Neural cell (in vitro differentiated cells): ENCODE results near the gene SIAH2.

Experiments used
- EP300 ChIP-seq: fragments of 450-650 bp; conservative IDR thresholded peaks from 2 replicates; pipeline ENCODE4 v1.6.1; 2014; ENCODE audit warnings: antibody characterized with exemption, mild to moderate bottlenecking, moderate library complexity; ENCODE audit not compliant: poor library complexity, severe bottlenecking
- EZH2 ChIP-seq: fragments of 200-600, 300-800 bp; shearing (Covaris generic), sonication (generic); IDR thresholded peaks from 2 replicates; pipeline ENCODE4 v1.6.1; 2014; ENCODE audit warnings: antibody characterized with exemption, low read length, borderline replicate concordance, mild to moderate bottlenecking; ENCODE audit not compliant: insufficient read depth, poor library complexity, severe bottlenecking
- MXI1 ChIP-seq: fragments of 450-650 bp; conservative IDR thresholded peaks from 2 replicates; pipeline ENCODE4 v1.6.1; 2014; ENCODE audit warnings: antibody characterized with exemption, mild to moderate bottlenecking; ENCODE audit not compliant: poor library complexity, severe bottlenecking
- POLR2AphosphoS5 ChIP-seq: IDR thresholded peaks from 2 replicates; pipeline ENCODE4 v1.6.1; 2012
- TAF1 ChIP-seq: IDR thresholded peaks from 2 replicates; pipeline ENCODE4 v1.6.1; 2012; ENCODE audit warnings: low read depth
- TF ChIP-seq, protein P1 (sequence below): fragments of 450-650 bp; IDR thresholded peaks from 2 replicates; pipeline ENCODE4 v1.5.1; 2014; ENCODE audit warnings: antibody characterized with exemption, mild to moderate bottlenecking, moderate library complexity; ENCODE audit not compliant: poor library complexity, severe bottlenecking
- TF ChIP-seq, protein P2 (sequence below): IDR thresholded peaks from 2 replicates; pipeline ENCODE4 v1.6.1; 2012; ENCODE audit warnings: borderline replicate concordance

DNA sequence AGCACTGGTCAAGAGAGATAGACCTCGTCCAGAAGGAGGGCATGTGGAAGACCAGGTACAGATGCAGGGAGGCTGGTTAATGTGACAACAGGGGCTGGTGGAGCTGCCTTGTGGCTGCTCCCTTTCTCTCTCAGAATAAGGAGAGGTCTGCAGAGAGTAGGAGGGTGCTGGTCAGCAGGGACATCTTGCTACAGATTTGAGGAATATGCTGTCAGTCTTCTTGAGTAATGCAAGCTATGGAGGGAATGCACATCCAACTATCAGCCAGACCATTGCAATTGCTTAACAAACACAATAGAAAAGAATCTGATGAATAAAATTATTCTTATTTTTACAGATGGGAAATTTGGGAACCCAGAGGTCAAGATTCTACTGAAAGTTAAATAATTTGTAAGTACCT, 20.3 kb upstream of the SIAH2 start:
- TF ChIP-seq, protein P1, sequence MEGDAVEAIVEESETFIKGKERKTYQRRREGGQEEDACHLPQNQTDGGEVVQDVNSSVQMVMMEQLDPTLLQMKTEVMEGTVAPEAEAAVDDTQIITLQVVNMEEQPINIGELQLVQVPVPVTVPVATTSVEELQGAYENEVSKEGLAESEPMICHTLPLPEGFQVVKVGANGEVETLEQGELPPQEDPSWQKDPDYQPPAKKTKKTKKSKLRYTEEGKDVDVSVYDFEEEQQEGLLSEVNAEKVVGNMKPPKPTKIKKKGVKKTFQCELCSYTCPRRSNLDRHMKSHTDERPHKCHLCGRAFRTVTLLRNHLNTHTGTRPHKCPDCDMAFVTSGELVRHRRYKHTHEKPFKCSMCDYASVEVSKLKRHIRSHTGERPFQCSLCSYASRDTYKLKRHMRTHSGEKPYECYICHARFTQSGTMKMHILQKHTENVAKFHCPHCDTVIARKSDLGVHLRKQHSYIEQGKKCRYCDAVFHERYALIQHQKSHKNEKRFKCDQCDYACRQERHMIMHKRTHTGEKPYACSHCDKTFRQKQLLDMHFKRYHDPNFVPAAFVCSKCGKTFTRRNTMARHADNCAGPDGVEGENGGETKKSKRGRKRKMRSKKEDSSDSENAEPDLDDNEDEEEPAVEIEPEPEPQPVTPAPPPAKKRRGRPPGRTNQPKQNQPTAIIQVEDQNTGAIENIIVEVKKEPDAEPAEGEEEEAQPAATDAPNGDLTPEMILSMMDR = no peak
- no peak for TF ChIP-seq POLR2AphosphoS5
- no peak for TF ChIP-seq EZH2
- TF ChIP-seq, protein P2, sequence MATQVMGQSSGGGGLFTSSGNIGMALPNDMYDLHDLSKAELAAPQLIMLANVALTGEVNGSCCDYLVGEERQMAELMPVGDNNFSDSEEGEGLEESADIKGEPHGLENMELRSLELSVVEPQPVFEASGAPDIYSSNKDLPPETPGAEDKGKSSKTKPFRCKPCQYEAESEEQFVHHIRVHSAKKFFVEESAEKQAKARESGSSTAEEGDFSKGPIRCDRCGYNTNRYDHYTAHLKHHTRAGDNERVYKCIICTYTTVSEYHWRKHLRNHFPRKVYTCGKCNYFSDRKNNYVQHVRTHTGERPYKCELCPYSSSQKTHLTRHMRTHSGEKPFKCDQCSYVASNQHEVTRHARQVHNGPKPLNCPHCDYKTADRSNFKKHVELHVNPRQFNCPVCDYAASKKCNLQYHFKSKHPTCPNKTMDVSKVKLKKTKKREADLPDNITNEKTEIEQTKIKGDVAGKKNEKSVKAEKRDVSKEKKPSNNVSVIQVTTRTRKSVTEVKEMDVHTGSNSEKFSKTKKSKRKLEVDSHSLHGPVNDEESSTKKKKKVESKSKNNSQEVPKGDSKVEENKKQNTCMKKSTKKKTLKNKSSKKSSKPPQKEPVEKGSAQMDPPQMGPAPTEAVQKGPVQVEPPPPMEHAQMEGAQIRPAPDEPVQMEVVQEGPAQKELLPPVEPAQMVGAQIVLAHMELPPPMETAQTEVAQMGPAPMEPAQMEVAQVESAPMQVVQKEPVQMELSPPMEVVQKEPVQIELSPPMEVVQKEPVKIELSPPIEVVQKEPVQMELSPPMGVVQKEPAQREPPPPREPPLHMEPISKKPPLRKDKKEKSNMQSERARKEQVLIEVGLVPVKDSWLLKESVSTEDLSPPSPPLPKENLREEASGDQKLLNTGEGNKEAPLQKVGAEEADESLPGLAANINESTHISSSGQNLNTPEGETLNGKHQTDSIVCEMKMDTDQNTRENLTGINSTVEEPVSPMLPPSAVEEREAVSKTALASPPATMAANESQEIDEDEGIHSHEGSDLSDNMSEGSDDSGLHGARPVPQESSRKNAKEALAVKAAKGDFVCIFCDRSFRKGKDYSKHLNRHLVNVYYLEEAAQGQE = no peak
- no peak for TF ChIP-seq TAF1
- no peak for TF ChIP-seq EP300
- no peak for TF ChIP-seq MXI1
